HG03045 (cell line): ENCODE results near the gene TNFAIP8.

Experiments used
- ATAC-seq: cut with Tn5 transposase; IDR thresholded peaks from one replicate; pipeline ENCODE4 v1.9.1; 2021; ENCODE audit warnings: mild to moderate bottlenecking, moderate library complexity; ENCODE audit not compliant: unreplicated experiment

TNFAIP8 gene

GRCh38 chr5:119345861-119346260 is 10.0 kb upstream of the TNFAIP8 start:
- no peak for ATAC-seq

- ATAC-seq, result no peak
Observed at GRCh38 chr5:119346394-119346793, 9.4 kb upstream of the TNFAIP8 start.

DNA sequence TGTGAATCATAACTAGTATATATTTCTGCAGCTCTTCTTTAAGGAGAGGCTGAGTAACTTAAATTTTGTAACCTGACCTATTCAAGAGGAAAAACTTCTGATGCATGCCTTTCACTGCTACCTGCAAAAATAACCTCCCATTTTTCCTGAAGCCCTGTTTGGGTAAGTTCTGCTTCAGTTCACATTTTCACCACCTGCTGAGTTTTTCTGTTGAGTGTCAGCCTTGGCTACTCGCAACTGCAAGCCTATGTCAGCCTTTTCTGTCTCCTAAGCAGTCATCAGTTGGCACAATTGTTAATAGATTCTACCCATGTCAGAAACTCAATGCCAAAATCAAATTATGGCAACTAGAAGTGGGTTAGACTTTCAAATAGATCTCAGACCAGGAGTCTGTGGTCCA is 8.2 kb upstream of the TNFAIP8 start:
- ATAC-seq, result no peak

DNA sequence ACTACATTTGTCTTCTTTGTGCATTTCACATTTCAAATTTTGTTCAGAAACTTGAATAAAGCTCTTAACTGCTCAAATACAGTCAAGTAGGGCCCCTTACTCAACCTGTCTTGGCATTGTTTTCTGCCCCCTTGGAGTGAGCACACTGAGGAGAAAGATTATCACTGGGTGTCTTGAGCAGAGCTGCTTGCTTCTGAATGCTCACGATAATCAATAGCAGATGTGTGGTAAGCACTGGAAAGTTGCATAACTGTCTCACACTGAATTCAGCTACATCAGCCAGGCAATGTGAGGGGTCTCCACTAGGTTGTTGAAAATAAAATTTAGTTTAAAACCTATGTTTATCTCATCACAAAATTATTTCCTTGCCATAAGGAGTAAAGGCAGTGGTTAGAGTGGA is 7.8 kb upstream of the TNFAIP8 start:
- ATAC-seq, result no peak

DNA sequence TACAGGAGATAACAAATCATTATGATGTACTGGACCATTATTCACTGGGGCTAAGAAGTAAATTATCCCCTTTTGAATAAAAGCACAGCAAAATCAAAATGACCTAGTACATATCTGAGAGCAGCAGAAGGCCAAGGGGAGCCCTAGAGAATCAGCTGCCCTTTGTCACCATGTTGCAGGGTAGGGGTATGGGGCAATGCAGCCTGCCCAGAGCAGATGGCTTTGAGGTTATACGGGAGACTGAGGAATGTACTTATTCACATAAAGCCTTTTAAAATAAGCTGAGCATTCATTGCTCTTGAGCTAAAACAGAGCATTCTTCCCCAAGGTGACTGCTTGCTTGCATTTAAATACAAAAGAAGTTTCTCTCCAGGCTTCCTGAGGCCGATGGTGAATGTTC is 2.6 kb upstream of the TNFAIP8 start:
- ATAC-seq, result no peak

DNA sequence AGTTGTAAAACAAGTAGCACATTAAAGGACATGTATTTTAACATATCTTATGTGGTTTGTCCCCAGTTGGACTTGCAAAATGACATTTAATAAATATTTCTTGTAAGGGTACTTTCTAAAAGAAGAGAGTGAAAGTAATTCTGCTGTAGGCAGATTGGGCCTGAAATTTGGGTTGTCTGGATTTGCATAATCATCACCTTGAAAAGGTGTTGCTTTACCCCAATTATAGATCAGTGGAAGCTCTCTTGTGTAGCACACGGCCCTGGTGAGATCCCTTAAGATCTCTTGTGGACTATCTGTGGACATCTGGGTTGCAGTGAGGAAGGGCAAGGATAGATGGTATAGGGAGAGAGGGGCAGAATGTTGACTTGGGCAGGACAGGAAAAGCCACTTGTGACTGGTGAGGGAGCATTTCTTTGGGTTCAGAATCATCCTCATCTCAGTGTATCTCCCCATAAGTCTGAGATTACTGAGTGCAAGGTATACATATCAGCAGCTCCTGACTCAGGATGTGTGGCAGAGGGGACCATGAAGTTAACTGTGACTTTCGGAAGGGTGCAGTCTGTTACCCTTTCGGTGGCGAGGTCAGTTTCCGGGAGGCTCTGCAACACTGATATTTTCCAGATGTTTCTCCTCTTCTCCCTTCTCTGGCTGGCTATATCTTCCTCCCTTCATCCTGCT is 2.0 kb upstream of the TNFAIP8 start:
- ATAC-seq, result peak; percentile 53

- ATAC-seq, result no peak
Observed at GRCh38 chr5:119354537-119355243, 1.1 kb upstream of the TNFAIP8 start.

DNA sequence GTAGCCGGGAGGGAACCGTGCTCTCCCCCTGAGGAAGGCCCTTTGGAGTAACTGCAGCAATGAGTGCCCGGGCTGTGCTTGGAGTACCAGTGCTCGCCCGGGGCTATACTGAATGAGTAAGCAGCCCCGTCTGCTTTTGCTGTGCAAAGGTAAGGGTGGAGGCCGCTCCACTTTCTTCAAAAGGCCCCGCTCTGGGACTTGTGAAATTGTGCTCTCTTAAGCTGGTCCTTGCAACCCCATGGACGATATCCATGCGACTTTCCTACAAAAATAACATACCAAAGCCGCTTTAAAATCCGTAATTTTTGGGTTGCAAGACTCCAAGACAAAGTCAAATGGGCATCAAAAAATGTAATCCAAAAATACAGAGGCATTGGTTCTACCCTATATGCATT is 578 bp upstream of the TNFAIP8 start:
- ATAC-seq, result peak; percentile 41

DNA sequence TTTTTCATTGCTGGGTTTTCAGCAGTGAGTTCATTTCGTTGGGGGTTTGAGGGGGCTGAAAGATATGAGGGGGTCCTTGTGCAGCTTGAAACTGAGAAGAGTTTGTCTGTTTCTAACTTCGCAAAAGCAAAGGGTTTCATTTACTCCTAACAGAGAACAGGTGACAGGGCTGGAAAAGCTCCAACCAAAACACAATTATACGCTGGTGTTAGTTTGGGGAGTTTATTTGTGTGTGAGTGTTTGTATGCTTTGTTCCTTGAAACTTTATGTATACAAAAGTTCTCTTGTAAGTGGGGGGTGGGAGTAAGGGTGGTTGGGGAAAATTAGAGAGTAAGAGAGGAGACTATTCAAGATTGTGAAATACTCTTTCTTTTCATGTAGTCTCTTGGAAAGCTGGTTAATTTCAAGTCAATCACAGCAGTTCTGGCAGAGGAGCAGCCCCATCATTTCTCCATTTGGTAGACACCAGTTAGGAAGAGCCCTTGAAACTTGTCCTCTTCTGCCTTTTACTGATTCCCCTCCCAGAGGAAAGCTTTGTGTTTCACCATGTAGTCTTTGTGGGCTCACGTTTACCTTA is 881 bp downstream of the TNFAIP8 start:
- no peak for ATAC-seq

DNA sequence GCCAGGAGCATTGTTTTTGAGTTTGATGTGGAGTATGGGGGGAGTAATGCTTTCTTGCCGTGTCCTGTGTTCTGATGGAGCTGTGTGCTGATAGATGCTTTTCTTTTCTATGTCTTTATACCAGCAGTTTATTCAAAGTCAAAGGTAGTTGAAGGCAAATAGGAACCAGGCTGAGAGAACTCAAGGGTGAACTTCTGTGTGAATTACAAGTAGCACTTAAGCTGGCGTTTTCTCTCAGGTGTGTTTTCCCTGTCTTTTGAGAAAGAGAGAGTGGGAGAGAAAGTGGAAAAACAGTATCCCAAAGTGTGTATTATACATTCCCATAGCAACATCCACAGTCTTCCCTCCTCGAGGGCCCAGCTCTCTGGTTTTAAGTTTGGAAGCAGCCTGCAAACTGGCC is 1.5 kb downstream of the TNFAIP8 start:
- no peak for ATAC-seq

- no peak for ATAC-seq
Observed at GRCh38 chr5:119357808-119358529, 2.1 kb downstream of the TNFAIP8 start.

DNA sequence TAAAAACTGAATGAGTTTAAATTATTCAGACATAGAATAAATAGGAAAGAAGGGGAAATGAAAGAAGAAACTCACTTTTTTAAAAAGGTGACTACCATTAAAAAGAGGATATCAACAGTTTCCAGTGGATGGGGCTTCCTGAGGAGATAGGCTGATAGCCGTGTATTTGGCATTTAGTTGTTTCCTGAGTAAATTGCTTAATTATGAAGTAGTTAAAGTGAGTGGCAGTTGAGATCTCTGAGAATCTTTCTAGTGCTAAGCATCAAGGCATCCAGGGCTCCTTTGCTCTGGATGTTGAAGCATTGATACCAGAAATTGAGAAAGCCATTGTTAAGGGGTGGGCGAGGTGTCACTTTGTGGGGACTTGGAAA is 2.7 kb downstream of the TNFAIP8 start:
- no peak for ATAC-seq

DNA sequence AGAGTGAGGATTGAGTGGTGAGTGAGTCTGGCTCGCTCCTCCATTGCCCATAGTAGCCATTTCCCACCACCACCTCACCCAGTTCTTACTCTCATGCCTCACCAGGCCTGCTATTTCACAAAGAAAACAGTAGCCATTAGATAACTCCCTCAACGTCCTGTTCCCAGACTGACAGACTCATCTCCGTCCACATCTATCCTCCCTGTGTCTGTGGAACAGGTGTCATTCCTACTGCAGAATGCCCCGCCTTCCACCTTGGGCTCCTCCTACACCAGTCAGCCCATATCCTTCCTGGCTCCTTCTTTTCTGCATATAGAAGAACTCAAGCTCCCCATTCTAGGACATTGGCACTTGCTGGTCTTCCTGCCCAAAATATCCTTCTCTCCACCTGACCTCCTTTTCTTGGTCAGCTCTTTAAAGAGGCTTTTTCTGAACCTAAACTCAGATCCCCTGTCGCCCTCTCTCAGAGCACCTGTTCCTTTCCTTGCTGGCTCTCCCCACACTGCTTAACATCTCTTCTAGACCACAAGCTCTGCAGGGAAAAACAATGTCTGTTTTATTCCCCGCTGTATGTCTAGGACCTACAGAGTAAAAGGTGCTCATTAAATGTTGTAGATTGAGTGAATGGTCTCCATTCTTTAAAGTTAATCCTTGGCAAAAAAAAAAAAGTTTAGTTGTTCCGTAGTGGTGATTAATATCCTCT is 3.2 kb downstream of the TNFAIP8 start:
- ATAC-seq, result no peak

DNA sequence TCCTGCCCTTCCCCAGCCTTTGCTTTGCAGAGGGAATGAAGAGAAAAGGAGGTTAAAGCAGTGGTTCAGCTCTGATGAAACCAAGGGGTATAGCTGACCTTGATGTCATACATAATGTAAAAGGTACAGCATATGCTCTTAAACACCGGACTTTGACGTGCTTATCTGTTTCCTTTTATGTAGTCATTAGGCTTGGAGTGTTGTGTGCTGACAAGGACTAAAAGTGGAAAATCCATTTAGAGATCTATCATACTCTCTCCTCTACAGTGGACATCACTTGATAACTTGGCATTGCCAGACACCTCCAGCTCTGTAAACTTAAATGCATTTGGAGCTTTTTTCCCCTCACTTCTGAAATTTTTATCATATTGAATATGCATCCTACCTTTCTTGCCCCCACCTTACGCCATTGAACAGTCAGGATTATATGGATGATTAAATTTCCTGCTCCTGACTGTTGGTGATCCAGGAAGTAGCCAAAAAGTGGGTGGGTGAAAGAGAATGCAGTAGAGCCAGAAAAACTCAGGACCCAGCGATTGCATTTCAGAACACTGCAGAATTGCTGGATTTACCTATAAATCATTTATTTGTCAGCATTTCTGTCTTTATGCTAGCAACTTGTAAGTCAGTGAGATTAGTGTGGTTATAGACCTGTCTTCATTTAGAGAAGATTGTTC is 4.1 kb downstream of the TNFAIP8 start:
- no peak for ATAC-seq

DNA sequence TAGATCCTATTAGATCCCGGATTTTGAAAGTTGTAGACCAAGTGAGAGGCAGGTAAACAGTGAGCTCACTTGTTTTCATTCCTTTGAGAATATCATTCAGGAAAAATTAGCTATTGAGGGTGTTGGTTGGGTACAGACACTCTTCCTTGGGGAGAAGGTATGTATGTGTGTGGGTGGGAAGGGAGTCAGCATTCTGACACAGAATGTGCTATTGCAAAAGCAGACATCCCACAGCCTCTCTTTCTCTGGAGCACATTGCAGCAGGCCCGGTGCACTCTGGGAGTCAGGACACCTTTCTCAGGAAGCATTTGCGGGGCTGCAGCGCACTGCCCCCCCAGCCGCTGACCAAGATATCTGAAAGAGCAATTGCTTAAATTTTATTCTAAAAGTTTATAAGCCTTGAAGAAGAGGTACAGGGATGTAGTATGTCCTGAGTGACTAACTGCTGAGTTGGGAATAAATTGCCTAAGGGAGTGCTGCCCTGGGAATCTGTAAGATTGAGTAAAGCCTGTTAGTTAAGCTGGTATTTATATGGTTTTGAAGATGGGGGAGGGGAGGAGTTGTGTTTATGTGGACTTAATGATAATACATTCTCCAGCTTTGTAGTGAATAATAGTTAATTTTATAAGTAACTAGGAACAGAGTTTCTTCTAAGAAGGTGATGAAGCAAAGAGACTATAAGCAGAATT is 5.2 kb downstream of the TNFAIP8 start:
- ATAC-seq, result no peak

DNA sequence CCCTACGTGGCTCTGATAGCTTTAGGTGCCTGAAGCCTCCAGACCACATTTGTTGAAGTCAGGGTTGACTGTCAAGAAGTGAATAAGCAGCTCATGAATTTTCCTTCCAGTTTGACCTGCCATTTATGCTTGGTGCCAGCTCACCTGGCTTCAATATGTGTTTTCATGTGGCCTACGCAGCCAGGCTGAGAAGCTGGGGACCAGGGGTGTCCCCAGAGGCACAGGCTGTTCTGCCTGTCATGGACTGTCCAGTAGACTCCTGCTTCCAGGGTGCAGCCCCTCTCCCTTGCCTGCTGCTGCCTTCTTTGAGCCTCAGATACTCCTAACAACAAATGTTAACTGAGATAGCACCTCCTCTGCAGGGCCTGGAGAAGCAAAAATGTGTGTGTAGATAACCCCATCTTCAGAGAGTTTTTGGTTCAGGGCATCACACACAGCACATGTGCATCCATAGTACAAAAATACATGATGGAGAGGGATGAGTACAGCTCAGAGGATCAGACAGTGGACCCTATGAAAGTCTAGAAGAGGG is 5.8 kb downstream of the TNFAIP8 start:
- ATAC-seq, result no peak

DNA sequence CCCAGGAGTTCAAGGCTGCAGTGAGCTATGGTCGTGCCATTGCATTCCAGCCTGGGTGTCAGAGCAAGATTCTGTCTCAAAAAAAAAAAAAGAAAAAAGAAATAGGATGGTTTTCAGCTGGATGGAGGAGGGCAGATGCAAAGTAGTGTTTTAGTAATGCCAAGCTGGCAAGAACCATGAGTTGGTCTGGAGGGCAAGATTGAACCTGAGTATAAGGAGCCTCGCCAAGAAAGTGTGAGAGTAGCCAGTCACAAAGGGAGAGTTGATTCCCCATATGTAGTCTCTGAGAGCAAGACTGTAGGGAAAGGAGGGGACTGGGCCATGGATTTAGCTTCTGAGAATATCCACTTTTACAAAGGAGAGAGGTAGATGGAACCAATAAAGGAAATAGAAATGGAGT is 6.9 kb downstream of the TNFAIP8 start:
- ATAC-seq, result no peak

DNA sequence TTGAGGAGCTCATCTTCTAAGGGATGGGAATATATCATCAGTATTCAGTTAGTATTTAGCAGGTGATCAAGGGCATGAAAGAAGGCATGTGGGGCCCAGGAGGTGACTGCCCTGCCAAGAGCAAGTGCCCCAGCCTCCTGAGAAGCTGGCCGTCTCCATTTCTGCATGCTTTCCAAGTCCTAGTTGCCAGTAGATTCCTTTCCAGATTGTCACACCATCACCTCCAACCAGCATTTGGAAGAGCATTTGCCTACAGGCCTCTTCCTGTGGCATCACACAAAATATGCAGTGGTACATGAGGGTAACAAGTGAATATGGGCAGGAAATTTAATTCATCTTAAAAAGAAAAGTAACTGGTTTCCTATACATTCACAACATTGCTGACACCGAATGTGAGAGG is 7.5 kb downstream of the TNFAIP8 start:
- no peak for ATAC-seq

GRCh38 chr5:119363936-119364335 is 8.1 kb downstream of the TNFAIP8 start:
- peak; percentile 23 for ATAC-seq
